ENCODE data around the gene CA11.

Gene CA11

DNA sequence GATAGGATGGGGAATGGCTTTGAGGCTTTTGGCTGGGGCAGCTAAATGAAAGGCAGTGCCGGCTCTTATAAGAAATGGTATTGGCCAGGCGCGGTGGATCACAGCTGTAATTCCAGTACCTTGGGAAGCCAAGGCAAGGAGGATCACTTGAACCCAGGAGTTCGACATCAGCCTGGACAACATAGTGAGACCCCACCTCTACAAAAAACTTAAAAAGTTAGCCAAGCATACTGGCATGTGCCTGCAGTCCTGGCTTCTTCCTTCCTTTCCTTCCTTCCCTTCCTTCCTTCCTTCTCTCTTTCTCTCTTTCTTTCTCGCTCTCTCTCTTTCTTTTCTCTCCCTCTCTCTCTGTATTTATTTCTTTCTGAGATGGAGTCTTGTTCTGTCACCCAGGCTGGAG, 3.1 kb downstream of the CA11 start:
- DNase-seq (ENCODE audit: low spot score), result no peak
- no peak for ATAC-seq (ENCODE audit: low read depth)
- no peaks in the 10 kb centered on the region for H3K27me3 ChIP-seq (ENCODE audit: insufficient read depth, poor library complexity, severe bottlenecking)
- no peaks in the 10 kb centered on the region for H3K36me3 ChIP-seq (ENCODE audit: low read depth)
- H3K9me3 ChIP-seq (ENCODE audit: severe bottlenecking), result no peaks in the 10 kb centered on the region
- TF ChIP-seq, protein P1, sequence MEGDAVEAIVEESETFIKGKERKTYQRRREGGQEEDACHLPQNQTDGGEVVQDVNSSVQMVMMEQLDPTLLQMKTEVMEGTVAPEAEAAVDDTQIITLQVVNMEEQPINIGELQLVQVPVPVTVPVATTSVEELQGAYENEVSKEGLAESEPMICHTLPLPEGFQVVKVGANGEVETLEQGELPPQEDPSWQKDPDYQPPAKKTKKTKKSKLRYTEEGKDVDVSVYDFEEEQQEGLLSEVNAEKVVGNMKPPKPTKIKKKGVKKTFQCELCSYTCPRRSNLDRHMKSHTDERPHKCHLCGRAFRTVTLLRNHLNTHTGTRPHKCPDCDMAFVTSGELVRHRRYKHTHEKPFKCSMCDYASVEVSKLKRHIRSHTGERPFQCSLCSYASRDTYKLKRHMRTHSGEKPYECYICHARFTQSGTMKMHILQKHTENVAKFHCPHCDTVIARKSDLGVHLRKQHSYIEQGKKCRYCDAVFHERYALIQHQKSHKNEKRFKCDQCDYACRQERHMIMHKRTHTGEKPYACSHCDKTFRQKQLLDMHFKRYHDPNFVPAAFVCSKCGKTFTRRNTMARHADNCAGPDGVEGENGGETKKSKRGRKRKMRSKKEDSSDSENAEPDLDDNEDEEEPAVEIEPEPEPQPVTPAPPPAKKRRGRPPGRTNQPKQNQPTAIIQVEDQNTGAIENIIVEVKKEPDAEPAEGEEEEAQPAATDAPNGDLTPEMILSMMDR (IDR thresholded peaks at IDR 0.05; ENCODE audit: poor library complexity, severe bottlenecking), result no peak
- no peak overlapping the region for H3K4me3 ChIP-seq (ENCODE audit: severe bottlenecking)
- H3K4me1 ChIP-seq (ENCODE audit: insufficient read depth, poor library complexity, severe bottlenecking), result no peaks in the 10 kb centered on the region
- H3K27ac ChIP-seq (ENCODE audit: poor library complexity, severe bottlenecking), result no peak overlapping the region

- H3K4me1 ChIP-seq (ENCODE audit: insufficient read depth, poor library complexity, severe bottlenecking), result no peaks in the 10 kb centered on the region
- DNase-seq (ENCODE audit: low spot score) (no peak), ATAC-seq (ENCODE audit: low read depth) (no peak)
- no peaks in the 10 kb centered on the region for H3K27me3 ChIP-seq (ENCODE audit: insufficient read depth, poor library complexity, severe bottlenecking)
- TF ChIP-seq, protein P1 (IDR thresholded peaks at IDR 0.05; ENCODE audit: poor library complexity, severe bottlenecking), result no peak
- H3K27ac ChIP-seq (ENCODE audit: poor library complexity, severe bottlenecking), result no peak overlapping the region
- no peaks in the 10 kb centered on the region for H3K9me3 ChIP-seq (ENCODE audit: severe bottlenecking)
- no peaks in the 10 kb centered on the region for H3K36me3 ChIP-seq (ENCODE audit: low read depth)
- no peak overlapping the region for H3K4me3 ChIP-seq (ENCODE audit: severe bottlenecking)
These were observed 4.1 kb downstream of the CA11 start for GRCh38 chr19:48641850-48642249.

DNA sequence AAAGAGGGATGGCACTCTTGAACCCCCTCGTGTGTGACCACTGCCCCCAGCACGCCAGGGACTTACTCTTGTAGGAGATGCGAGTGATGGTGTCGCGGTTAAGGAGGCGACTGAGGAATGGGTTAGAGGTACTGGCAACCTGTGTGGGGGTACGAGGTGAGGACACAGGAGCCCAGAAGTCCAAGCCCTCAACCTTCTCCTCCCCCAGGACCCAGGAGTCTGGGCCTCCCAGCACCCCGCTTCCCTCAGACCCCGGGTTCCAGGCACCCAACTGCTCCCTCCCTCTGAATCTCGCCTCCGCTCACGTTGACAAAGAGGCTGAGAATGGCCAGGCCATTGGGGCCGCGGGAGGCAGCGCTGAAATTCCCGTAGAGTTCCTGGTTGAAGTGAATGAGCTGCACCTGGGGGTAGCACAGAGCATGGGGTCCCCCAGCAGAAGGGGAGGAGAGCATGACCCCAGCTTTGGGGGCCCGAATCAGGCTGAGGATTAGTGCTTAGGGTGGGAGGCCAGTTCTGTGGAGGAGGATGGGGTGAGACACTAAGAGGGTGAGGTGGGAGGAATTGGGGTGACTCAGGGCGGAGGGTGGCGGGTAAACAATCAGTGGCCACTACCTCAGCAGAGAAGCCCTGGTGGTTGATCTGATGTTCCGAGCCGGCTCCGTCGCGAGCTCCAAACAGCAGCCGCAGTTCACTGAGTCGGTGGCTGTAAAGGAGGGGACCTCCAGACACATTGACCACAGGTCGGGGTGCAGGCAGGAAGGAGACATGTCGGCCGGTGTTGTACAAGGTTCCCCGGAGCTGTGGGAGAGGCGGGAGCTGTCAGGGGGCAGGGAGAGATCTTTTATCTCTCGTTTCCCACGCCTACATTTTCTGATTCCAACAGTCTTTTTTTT, 6.3 kb downstream of the CA11 start:
- H3K27me3 ChIP-seq (ENCODE audit: insufficient read depth, poor library complexity, severe bottlenecking), result no peaks in the 10 kb centered on the region
- TF ChIP-seq, protein P1 (IDR thresholded peaks at IDR 0.05; ENCODE audit: poor library complexity, severe bottlenecking), result no peak
- no peak overlapping the region for H3K27ac ChIP-seq (ENCODE audit: poor library complexity, severe bottlenecking)
- ATAC-seq (ENCODE audit: low read depth), result no peak
- H3K9me3 ChIP-seq (ENCODE audit: severe bottlenecking), result no peaks in the 10 kb centered on the region
- DNase-seq (ENCODE audit: low spot score), result no peak
- peaks cover 5% of the 10 kb centered on the region for H3K4me1 ChIP-seq (ENCODE audit: insufficient read depth, poor library complexity, severe bottlenecking)
- no peaks in the 10 kb centered on the region for H3K36me3 ChIP-seq (ENCODE audit: low read depth)
- H3K4me3 ChIP-seq (ENCODE audit: severe bottlenecking), result no peak overlapping the region

DNA sequence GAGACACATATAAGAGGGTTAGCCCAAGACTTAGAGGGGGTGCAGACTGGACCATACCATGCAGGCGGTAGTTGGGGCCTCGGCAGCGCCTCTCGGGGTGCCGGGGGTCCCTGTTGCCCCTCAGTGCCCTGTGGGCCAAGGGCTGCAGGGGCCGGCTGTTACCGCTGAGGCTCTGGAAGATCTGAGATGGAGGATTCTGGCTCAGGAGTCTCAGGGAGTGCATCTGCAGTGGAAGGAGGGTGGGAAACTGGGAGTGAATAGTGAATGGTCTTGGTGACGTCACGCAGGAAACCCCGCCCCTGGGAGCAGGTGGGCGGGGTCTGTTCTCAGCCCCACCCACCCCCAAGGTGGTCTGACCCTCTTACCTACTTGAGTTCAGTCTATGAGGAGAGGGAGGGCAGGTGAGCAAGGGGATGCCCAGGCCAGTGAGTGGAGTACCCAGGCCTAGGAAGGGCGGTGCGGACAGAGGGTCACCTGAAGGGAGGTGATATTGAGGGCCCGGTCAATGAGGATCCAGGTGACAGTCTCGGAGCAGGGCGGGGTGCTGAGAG, 7.1 kb downstream of the CA11 start:
- Histone ChIP-seq H3K36me3 (ENCODE audit: low read depth) (no peaks in the 10 kb centered on the region), H3K4me1 (ENCODE audit: insufficient read depth, poor library complexity, severe bottlenecking) (peaks cover 11% of the 10 kb centered on the region), H3K4me3 (ENCODE audit: severe bottlenecking) (no peak overlapping the region), H3K27me3 (ENCODE audit: insufficient read depth, poor library complexity, severe bottlenecking) (no peaks in the 10 kb centered on the region), H3K27ac (ENCODE audit: poor library complexity, severe bottlenecking) (peak overlapping the region; percentile 90), H3K9me3 (ENCODE audit: severe bottlenecking) (no peaks in the 10 kb centered on the region)
- TF ChIP-seq, protein P1 (IDR thresholded peaks at IDR 0.05; ENCODE audit: poor library complexity, severe bottlenecking), result no peak
- no peak for ATAC-seq (ENCODE audit: low read depth)
- no peak for DNase-seq (ENCODE audit: low spot score)
